Central memory CD8-positive, alpha-beta T cell (primary cell): ENCODE data around the gene PRSS33.

ENCODE experiments used
- ATAC-seq: fragments of 150-1000 bp; cut with Tn5 transposase; replicated peaks from 2 replicates; pipeline ENCODE4 v1.10.0; 2022; ENCODE audit warnings: mild to moderate bottlenecking, moderate FRiP score, moderate number of reproducible peaks; ENCODE audit not compliant: poor library complexity, severe bottlenecking; ENCODE audit errors: extremely low read depth
- DNase-seq, 2 donors: peaks; one replicate each; pipeline ENCODE4 v3.0.0; 2021; ENCODE audit warnings: low spot score in 2 of 2
- H3K27ac Mint-ChIP-seq: one replicate; pipeline ENCODE4 v1.8.0; 2022; ENCODE audit warnings: low read depth, mild to moderate bottlenecking, moderate library complexity, mixed read lengths
- H3K27me3 Mint-ChIP-seq: one replicate; pipeline ENCODE4 v1.8.0; 2022; ENCODE audit warnings: mixed read lengths
- H3K36me3 Mint-ChIP-seq: one replicate; pipeline ENCODE4 v1.8.0; 2022; ENCODE audit warnings: mild to moderate bottlenecking, moderate library complexity, mixed read lengths; ENCODE audit not compliant: insufficient read depth
- H3K4me1 Mint-ChIP-seq: one replicate; pipeline ENCODE4 v1.8.0; 2022; ENCODE audit warnings: mixed read lengths
- H3K4me3 Mint-ChIP-seq: one replicate; pipeline ENCODE4 v1.8.0; 2022; ENCODE audit warnings: mild to moderate bottlenecking, moderate library complexity, mixed read lengths
- H3K9me3 Mint-ChIP-seq: one replicate; pipeline ENCODE4 v1.8.0; 2022; ENCODE audit warnings: mixed read lengths

PRSS33 gene

DNA sequence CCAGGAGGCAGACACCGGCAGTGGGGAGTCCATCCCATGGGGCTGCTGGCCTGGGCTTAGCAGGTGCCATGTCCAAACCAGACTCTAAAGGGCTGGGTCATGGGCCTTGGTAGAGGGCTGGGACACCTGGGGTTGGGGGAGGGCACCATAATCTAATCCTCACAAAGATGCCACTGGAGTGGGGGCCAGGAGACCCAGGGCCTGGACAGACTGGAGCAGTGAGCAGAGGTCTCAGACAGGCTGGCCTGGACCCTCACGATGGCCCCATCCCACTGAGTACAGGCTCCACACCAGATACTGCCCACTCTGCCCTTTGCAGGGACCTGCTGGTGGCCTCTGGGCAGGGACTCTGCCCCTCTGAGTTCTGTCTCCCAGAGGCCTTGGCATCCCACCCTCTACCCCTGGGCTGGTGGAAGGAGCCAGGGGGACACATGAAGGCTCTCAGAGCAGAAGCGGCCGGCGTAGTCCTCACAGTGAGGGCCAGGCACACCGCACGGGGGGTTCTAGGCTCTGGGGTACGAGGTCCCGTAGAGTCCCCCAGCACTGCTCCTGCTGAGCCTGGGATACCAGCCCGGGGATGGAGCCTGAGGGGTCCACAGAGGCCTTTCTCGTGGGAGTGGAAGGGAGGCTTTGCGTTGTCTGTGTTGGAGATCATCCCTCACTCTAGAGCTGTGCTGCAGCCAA is 44.9 kb downstream of the PRSS33 start:
- Mint-ChIP-seq H3K9me3 (no peaks in the 10 kb centered on the region), H3K27me3 (peaks cover 11% of the 10 kb centered on the region), H3K4me1 (no peaks in the 10 kb centered on the region), H3K36me3 (no peaks in the 10 kb centered on the region), H3K27ac (no peak overlapping the region), H3K4me3 (no peak overlapping the region)
- ATAC-seq = no peak
- DNase-seq = no peak

DNA sequence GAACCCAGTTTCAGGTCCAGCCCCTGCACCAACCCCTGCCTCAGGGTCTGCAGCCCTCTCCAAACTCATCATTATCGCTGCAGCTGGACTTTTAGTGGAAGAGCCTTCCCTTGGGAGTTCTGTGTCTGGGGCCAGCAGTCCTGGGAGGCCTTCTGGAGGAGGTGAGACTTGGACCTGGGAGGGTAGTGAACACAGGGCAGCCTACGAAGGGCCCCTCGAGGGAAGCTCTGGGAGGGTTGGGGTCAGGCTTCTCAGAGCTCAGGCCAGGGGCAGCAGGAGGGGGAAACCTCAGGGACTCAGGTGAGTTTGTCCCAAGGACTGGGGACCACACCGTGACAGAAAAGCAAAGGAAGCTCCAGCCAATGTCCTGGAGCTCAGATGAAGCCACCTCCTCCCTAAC is 46.2 kb downstream of the PRSS33 start:
- Mint-ChIP-seq H3K27ac (no peak overlapping the region), H3K36me3 (no peaks in the 10 kb centered on the region), H3K4me3 (no peak overlapping the region), H3K27me3 (peaks cover 17% of the 10 kb centered on the region), H3K9me3 (no peaks in the 10 kb centered on the region), H3K4me1 (no peaks in the 10 kb centered on the region)
- DNase-seq (no peak), ATAC-seq (no peak)

DNA sequence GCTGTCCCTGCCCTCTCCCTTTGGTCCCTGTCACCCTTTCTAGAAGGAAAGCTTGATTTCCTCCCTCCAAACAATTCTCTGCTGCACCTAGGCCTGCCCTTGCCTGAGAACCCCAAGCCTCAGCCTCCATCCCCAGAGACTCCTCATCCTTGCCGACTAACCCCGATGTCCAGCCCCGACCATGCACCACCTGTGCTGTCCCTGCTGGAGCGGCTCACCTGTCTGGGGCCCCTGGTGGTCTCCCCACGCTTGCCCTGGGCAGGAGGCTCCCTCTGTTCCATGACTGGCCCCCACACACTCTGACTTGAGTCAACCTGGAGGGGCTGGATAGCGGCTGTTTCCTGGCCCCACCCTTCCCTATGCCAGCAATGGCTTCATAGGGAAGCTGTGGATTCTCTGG is 46.9 kb downstream of the PRSS33 start:
- Mint-ChIP-seq H3K9me3 (no peaks in the 10 kb centered on the region), H3K4me1 (no peaks in the 10 kb centered on the region), H3K27ac (no peak overlapping the region), H3K36me3 (no peaks in the 10 kb centered on the region), H3K27me3 (peaks cover 19% of the 10 kb centered on the region), H3K4me3 (no peak overlapping the region)
- DNase-seq (no peak), ATAC-seq (no peak)

DNA sequence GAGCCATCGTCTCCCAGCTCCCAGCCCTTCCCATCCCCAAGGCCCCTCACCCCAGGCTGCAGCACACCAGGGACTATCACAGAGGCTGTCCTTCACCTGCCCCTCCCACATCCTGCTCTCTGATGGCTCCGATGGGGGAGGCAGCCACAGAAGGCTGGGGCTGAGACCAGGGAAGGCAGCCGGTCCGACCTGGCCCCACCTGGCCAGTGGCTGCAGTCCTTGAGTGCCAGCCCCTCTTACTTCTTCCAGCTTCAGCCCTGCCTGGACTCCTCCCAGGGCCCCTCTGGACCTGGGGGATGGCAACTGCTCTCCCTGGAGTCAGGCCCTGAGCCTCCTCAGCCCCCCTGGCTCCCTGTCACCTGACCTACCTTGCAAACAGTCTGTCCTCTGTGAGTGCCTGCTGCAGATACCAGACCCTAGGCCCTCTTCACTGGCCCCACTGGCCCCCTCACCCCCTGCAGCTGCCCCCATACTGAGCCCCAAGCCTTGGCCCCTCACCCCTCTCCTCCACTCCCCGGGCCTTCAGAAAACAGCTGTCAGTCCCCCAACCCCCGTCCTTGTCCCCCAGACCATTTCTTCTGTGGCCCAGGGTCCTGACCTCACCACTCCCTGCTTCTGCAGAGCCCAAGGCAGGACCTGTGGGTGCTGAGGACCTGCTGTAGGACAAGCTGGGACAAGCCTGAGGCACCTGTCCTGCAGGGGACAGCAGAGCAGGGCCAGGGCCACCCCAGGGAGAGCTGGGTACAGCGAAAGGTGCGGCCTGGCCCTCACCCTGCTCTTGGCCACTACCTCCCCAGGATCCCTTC is 47.5 kb downstream of the PRSS33 start:
- H3K4me1 Mint-ChIP-seq = no peaks in the 10 kb centered on the region
- ATAC-seq (no peak), DNase-seq (no peak)
- no peaks in the 10 kb centered on the region for H3K9me3 Mint-ChIP-seq
- no peak overlapping the region for H3K4me3 Mint-ChIP-seq
- H3K36me3 Mint-ChIP-seq = no peaks in the 10 kb centered on the region
- no peak overlapping the region for H3K27ac Mint-ChIP-seq
- H3K27me3 Mint-ChIP-seq = peaks cover 19% of the 10 kb centered on the region

DNA sequence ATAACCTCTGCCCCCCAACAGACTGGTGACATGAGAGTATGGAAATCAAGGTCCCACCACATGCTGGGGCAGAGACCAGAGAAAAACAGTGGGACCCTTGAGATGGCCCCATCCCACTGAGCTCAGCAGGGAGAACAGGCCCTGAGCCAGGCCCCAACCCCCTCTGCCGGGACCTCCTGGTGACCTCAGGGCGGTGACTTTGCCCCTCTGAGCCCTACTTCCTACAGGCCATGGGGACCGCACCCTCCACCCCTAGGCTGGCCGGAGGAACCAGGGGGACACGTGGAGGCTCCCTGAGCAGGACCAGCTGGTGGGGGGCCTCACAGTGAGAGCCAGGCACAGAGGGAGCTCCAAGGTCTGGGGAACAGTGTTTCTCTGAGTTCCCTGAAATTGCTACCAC is 48.7 kb downstream of the PRSS33 start:
- no peak overlapping the region for H3K4me3 Mint-ChIP-seq

DNA sequence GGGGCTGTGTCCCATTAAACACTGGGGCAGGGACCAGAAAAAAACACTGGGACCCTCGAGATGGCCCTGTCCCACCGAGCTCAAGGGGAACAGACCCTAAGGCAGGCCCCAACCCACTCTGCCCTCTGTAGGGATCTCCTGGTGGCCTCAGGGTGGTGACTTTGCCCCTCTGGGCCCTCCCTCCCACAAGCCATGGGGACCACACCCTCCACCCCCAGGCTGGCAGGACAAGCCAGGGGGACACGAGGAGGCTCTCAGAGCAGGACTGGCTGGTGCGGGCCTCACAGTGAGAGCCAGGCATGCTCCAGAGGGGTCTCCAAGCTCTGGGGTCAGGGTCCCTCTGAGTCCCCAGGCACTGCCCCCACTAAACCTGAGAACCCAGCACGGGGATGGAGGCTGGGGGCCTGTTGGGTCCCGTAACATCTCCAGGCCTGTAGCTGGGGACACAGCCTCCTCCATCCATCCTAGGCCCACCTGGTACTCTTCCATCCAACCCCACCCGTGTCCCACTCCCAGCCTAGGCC is 49.4 kb downstream of the PRSS33 start:
- no peak overlapping the region for H3K4me3 Mint-ChIP-seq
- no peaks in the 10 kb centered on the region for H3K4me1 Mint-ChIP-seq
- no peaks in the 10 kb centered on the region for H3K9me3 Mint-ChIP-seq
- no peaks in the 10 kb centered on the region for H3K36me3 Mint-ChIP-seq
- ATAC-seq (no peak), DNase-seq (no peak)
- H3K27ac Mint-ChIP-seq = no peak overlapping the region
- peaks cover 19% of the 10 kb centered on the region for H3K27me3 Mint-ChIP-seq

More for the DNA sequence above, 48.7 kb downstream of the PRSS33 start:
- no peak overlapping the region for H3K27ac Mint-ChIP-seq
- ATAC-seq = no peak
- no peaks in the 10 kb centered on the region for H3K9me3 Mint-ChIP-seq
- H3K27me3 Mint-ChIP-seq = peaks cover 19% of the 10 kb centered on the region
- no peaks in the 10 kb centered on the region for H3K4me1 Mint-ChIP-seq
- no peaks in the 10 kb centered on the region for H3K36me3 Mint-ChIP-seq
- DNase-seq = no peak

DNA sequence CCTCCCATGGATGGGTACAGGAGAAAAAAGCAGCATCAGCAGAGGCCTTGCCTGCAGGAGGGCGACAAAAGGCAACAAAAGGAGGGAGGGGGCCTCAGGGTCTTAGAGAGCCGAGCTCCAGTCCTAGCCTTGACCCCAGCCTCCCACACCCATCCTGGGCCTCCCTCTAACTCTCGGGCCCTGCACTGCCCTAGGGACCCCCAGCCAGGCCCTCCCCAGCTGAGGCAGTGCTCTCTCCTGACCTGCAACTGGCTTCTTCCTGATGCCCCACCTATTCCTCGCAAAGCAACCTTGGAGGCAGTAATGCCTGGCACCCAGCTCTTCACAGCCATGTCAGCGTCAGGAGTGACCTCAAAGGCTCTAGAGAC is 50.1 kb downstream of the PRSS33 start:
- Mint-ChIP-seq H3K4me1 (no peaks in the 10 kb centered on the region), H3K9me3 (no peaks in the 10 kb centered on the region), H3K27me3 (peaks cover 19% of the 10 kb centered on the region), H3K27ac (no peak overlapping the region), H3K4me3 (no peak overlapping the region), H3K36me3 (no peaks in the 10 kb centered on the region)
- ATAC-seq (no peak), DNase-seq (no peak)

DNA sequence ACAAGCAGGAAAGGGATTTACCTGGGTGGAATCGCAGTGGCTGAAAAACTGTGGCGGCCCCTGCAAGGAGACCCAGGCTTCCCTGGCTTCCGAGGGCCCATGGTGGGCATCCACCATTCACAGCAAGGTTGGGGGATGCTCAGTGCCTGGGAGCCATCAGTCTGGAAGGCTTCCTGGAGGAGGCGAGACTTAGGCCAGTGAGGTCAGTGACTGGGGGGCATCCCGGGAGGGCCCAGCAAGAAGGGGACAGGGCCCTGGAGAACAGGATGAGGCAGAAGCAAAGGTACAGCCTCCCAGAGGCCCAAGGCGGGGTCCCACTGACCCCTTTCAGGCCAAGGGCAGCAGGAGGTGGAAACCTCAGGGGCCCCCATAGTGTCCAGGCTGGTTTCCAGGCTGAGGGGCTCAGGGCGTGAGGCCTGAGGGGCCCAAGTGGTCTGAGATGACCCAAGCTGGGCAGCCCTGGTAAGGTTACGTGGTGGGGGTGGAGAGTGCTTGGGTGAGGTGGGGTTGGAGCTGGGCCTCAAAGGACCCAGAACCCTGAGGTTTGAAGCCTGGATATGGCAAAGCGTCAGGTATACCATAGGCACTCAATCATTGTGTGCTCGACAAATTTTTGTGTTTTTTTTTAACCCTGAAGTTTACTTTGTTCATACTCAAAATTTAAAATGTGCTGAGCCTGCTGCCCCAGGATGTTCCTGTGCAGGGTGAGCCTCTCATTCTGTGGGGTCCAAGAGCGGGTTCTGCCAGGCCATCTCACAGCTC is 50.7 kb downstream of the PRSS33 start:
- no peak overlapping the region for H3K27ac Mint-ChIP-seq
- no peak overlapping the region for H3K4me3 Mint-ChIP-seq
- H3K27me3 Mint-ChIP-seq = peaks cover 19% of the 10 kb centered on the region
- ATAC-seq (no peak), DNase-seq (no peak)
- no peaks in the 10 kb centered on the region for H3K4me1 Mint-ChIP-seq
- H3K9me3 Mint-ChIP-seq = no peaks in the 10 kb centered on the region
- no peaks in the 10 kb centered on the region for H3K36me3 Mint-ChIP-seq

DNA sequence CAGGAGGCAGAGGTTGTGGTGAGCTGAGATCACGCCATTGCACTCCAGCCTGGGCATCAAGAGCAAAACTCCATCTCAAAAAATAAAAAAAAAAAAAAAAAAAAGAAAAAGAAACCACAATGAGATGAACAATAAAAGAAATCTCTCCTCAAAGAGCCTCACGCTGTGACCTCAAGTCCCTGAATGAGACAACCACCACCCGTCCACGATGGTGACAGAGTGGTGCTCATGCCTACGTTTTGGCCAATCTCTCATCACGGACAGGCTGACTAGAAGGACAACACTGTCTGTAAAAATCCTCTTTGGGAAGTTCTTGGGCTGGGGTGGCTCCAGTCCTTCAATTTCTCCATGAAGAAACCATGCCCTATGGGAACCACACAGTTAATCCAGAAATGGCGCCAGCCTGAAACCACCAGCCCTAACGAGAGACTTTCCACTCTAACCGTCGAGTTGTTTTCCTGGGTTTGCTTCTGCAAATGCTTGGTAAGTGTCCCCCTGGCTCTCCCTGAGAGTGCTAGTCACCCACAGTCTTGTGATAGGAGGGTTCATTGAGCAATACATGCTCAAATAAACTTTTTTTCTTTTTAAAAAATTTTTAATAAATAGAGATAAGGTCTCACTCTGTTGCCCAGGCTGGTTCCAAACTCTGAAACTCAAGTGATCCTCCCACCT is 52.4 kb downstream of the PRSS33 start:
- Mint-ChIP-seq H3K4me1 (no peaks in the 10 kb centered on the region), H3K36me3 (no peaks in the 10 kb centered on the region), H3K27ac (no peak overlapping the region), H3K27me3 (peaks cover 8% of the 10 kb centered on the region), H3K9me3 (no peaks in the 10 kb centered on the region), H3K4me3 (no peak overlapping the region)
- ATAC-seq (no peak), DNase-seq (no peak)
